Activated CD4-positive, alpha-beta memory T cell treated with anti-CD3 and anti-CD28 coated beads, Interleukin-2, amount 10 ng/mL, durations not matched to agents 7 days and 5 days (primary cell): ENCODE results near the gene PTPRZ1. TPM values are rescaled to one million over a fixed set of nuclear protein-coding genes. Genes with fewer than 3 reads are reported as not detected.

Source experiments
- CTCF ChIA-PET: fragments of 350-600 bp; sonication (Branson Sonifier 250); formaldehyde crosslinking; loops from one replicate; lab custom pipeline; 2021; ENCODE audit warnings: antibody characterized with exemption, inconsistent platforms; lab: Charles Lee
- POLR2A ChIA-PET: fragments of 350-600 bp; sonication (Branson Sonifier 250); formaldehyde crosslinking; loops from one replicate; lab custom pipeline; 2021; ENCODE audit warnings: antibody characterized with exemption; lab: Charles Lee
- DNase-seq: peaks from one replicate; pipeline ENCODE4 v3.0.0-alpha.2; 2020
- H3K27ac Mint-ChIP-seq: one replicate; pipeline ENCODE4 v1.8.0; 2021; ENCODE audit warnings: mild to moderate bottlenecking, mixed read lengths
- H3K27me3 Mint-ChIP-seq: one replicate; pipeline ENCODE4 v1.8.0; 2021; ENCODE audit warnings: mixed read lengths
- H3K36me3 Mint-ChIP-seq: one replicate; pipeline ENCODE4 v1.8.0; 2021; ENCODE audit warnings: low read depth, mixed read lengths
- H3K4me1 Mint-ChIP-seq: one replicate; pipeline ENCODE4 v1.8.0; 2021; ENCODE audit warnings: mixed read lengths
- H3K4me3 Mint-ChIP-seq: one replicate; pipeline ENCODE4 v1.8.0; 2021; ENCODE audit warnings: mild to moderate bottlenecking, mixed read lengths
- H3K9me3 Mint-ChIP-seq: one replicate; pipeline ENCODE4 v1.8.0; 2021; ENCODE audit warnings: mixed read lengths
- total RNA-seq, 2 experiments: library from RNA; stranded (reverse); gene quantifications; one replicate each; pipeline ENCODE4 v1.2.3, GENCODE V29; 2021

The PTPRZ1 gene
- total RNA-seq, 2 experiments from 2014 or later = not detected

GRCh38 chr7:122006687-122007086, 133.7 kb downstream of the PTPRZ1 start:
- ChIA-PET CTCF (interaction anchor here (0.6 to 0.9 kb wide), 2 partner anchors 12 to 676 kb away, joined by 4 read pairs; no protein-coding TSS in a partner anchor), POLR2A (no interaction called here)
- Mint-ChIP-seq H3K27ac (no peak overlapping the region), H3K9me3 (no peaks in the 10 kb centered on the region), H3K27me3 (no peaks in the 10 kb centered on the region), H3K4me1 (no peaks in the 10 kb centered on the region), H3K36me3 (no peaks in the 10 kb centered on the region), H3K4me3 (no peak overlapping the region)
- no peak for DNase-seq

DNA sequence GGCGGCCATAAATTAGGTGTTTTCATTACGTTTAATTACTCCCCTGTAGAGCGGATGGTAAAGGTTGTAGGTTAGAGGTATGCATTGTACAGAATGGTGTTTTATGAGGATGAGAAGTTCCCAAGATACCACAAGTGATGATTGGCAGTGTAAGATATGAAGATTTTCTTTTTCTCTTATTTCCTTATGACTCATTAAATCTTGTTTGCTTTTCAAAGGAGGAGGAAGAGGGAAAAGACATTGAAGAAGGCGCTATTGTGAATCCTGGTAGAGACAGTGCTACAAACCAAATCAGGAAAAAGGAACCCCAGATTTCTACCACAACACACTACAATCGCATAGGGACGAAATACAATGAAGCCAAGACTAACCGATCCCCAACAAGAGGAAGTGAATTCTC, 137.2 kb downstream of the PTPRZ1 start:
- H3K9me3 Mint-ChIP-seq = no peaks in the 10 kb centered on the region
- H3K27me3 Mint-ChIP-seq = no peaks in the 10 kb centered on the region
- H3K4me1 Mint-ChIP-seq = no peaks in the 10 kb centered on the region
- DNase-seq = no peak
- H3K27ac Mint-ChIP-seq = no peak overlapping the region
- POLR2A ChIA-PET = no interaction called here
- no peak overlapping the region for H3K4me3 Mint-ChIP-seq
- no peaks in the 10 kb centered on the region for H3K36me3 Mint-ChIP-seq
- CTCF ChIA-PET = no interaction called here

DNA sequence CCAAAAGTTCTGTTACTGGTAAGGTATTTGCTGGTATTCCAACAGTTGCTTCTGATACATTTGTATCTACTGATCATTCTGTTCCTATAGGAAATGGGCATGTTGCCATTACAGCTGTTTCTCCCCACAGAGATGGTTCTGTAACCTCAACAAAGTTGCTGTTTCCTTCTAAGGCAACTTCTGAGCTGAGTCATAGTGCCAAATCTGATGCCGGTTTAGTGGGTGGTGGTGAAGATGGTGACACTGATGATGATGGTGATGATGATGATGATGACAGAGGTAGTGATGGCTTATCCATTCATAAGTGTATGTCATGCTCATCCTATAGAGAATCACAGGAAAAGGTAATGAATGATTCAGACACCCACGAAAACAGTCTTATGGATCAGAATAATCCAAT, 140.1 kb downstream of the PTPRZ1 start:
- H3K4me1 Mint-ChIP-seq = no peaks in the 10 kb centered on the region
- ChIA-PET CTCF (no interaction called here), POLR2A (no interaction called here)
- H3K36me3 Mint-ChIP-seq = no peaks in the 10 kb centered on the region
- no peak overlapping the region for H3K27ac Mint-ChIP-seq
- H3K4me3 Mint-ChIP-seq = no peak overlapping the region
- no peaks in the 10 kb centered on the region for H3K9me3 Mint-ChIP-seq
- DNase-seq = no peak
- no peaks in the 10 kb centered on the region for H3K27me3 Mint-ChIP-seq

- H3K4me1 Mint-ChIP-seq = no peaks in the 10 kb centered on the region
- no peak overlapping the region for H3K27ac Mint-ChIP-seq
- POLR2A ChIA-PET = no interaction called here
- no peak overlapping the region for H3K4me3 Mint-ChIP-seq
- no peaks in the 10 kb centered on the region for H3K9me3 Mint-ChIP-seq
- CTCF ChIA-PET = interaction anchor here (0.8 kb wide), 1 partner anchor 70 kb away, joined by 3 read pairs; no protein-coding TSS in a partner anchor
- DNase-seq = no peak
- H3K27me3 Mint-ChIP-seq = no peaks in the 10 kb centered on the region
- H3K36me3 Mint-ChIP-seq = no peaks in the 10 kb centered on the region
Observed at GRCh38 chr7:122013630-122014029, 140.7 kb downstream of the PTPRZ1 start.

- CTCF ChIA-PET = interaction anchor here (0.8 kb wide), 1 partner anchor 69 kb away, joined by 3 read pairs; no protein-coding TSS in a partner anchor
- Mint-ChIP-seq H3K9me3 (no peaks in the 10 kb centered on the region), H3K4me1 (no peaks in the 10 kb centered on the region), H3K27ac (no peak overlapping the region), H3K36me3 (no peaks in the 10 kb centered on the region), H3K27me3 (no peaks in the 10 kb centered on the region), H3K4me3 (no peak overlapping the region)
- POLR2A ChIA-PET = no interaction called here
- no peak for DNase-seq
Observed at GRCh38 chr7:122014697-122015096, 141.7 kb downstream of the PTPRZ1 start.

DNA sequence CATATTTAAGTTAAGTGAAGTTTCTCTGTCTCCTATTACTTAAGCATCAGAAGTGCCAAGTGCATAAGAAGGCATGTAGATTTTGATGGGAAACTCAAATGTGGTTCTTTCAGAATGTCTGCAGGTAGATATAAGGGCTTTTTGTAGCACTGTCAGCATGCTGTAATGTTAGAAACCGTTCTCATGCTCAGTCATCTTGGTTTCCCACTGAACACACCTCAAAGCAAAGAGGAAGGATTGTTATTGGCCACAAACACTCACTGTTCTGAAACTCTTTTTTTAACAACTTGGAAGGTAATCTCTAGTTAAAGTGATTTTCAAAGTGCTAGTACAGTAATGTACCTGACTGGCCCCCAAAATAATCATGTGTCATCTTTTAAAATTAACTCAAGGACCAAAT, 145.1 kb downstream of the PTPRZ1 start:
- ChIA-PET CTCF (no interaction called here), POLR2A (no interaction called here)
- Mint-ChIP-seq H3K4me3 (no peak overlapping the region), H3K9me3 (no peaks in the 10 kb centered on the region), H3K27ac (no peak overlapping the region), H3K27me3 (no peaks in the 10 kb centered on the region), H3K4me1 (no peaks in the 10 kb centered on the region), H3K36me3 (no peaks in the 10 kb centered on the region)
- no peak for DNase-seq

DNA sequence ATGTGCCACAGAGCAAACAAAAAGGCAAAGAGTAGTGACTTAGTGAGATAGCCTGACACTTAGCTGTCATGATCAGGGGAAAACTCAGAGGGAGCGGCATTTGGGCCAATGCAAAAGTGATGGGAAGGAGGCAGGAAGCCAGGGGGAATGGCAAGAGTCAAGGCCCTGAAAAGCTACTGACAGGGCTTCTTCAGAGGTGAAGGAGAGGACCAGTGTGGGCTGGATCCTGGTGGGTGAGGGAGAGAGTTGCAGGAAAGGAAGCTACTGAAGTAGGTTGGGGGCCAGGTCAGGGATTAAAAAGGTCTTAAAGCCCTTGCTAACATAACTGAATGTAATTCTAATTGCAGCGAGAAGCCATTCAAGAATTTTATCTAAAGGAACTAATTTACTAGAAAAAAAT, 154.1 kb downstream of the PTPRZ1 start:
- DNase-seq = no peak
- Mint-ChIP-seq H3K36me3 (no peaks in the 10 kb centered on the region), H3K9me3 (no peaks in the 10 kb centered on the region), H3K4me1 (no peaks in the 10 kb centered on the region), H3K27ac (no peak overlapping the region), H3K4me3 (no peak overlapping the region), H3K27me3 (no peaks in the 10 kb centered on the region)
- ChIA-PET CTCF (no interaction called here), POLR2A (no interaction called here)

- ChIA-PET POLR2A (no interaction called here), CTCF (no interaction called here)
- Mint-ChIP-seq H3K4me1 (no peaks in the 10 kb centered on the region), H3K36me3 (no peaks in the 10 kb centered on the region), H3K27ac (no peak overlapping the region), H3K4me3 (no peak overlapping the region), H3K9me3 (no peaks in the 10 kb centered on the region), H3K27me3 (no peaks in the 10 kb centered on the region)
- no peak for DNase-seq
Observed at GRCh38 chr7:122033641-122034040, 160.7 kb downstream of the PTPRZ1 start.

DNA sequence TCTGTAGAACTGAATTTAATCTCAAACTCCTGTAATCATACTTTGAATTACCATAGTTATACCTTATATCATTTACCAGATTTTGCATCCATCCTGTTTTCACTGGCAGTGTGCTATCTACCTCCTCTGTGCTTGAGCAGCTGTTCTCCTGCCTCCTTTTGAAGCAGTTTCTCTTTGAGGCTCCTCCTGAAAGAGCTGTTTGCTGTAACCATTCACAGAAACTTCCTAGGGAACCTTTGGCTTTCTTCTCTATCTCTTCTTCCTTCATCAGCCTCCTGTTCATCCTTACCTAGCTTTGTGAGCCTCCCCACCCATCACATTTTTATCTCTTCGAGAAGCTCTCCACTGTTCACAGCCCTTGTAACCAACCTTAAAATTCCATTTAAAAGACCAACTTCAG, 162.9 kb downstream of the PTPRZ1 start:
- H3K27me3 Mint-ChIP-seq = no peaks in the 10 kb centered on the region
- no peaks in the 10 kb centered on the region for H3K4me1 Mint-ChIP-seq
- H3K9me3 Mint-ChIP-seq = peaks cover 2% of the 10 kb centered on the region
- H3K4me3 Mint-ChIP-seq = no peak overlapping the region
- ChIA-PET CTCF (no interaction called here), POLR2A (no interaction called here)
- H3K36me3 Mint-ChIP-seq = no peaks in the 10 kb centered on the region
- no peak overlapping the region for H3K27ac Mint-ChIP-seq
- no peak for DNase-seq

GRCh38 chr7:122038134-122038533, 165.2 kb downstream of the PTPRZ1 start:
- Mint-ChIP-seq H3K4me1 (no peaks in the 10 kb centered on the region), H3K27ac (no peak overlapping the region), H3K4me3 (no peak overlapping the region), H3K27me3 (no peaks in the 10 kb centered on the region), H3K9me3 (peaks cover 2% of the 10 kb centered on the region), H3K36me3 (no peaks in the 10 kb centered on the region)
- no peak for DNase-seq
- CTCF ChIA-PET = interaction anchor here (0.5 kb wide), 1 partner anchor 1237 kb away, joined by 5 read pairs; no protein-coding TSS in a partner anchor
- POLR2A ChIA-PET = no interaction called here

DNA sequence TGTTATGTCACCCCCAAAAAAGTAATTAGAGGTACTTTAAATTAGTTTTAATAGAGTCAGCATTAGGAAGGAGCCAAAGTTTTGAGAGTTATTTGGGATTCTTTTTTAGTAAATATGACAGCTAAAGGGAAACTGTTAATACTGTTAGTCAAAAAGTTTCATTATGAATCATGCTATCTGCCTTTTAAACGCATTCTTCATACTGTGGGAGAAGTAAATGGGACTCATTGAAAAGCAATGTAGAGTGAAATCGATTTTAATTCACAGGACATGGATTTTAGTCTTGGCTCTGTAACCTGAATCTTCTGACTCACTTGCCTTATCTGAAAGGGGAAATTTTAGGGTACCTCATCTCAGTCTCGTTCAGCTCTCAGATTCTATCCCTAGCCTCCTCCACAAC, 165.9 kb downstream of the PTPRZ1 start:
- ChIA-PET CTCF (interaction anchor here (0.5 kb wide), 1 partner anchor 1238 kb away, joined by 5 read pairs; no protein-coding TSS in a partner anchor), POLR2A (no interaction called here)
- DNase-seq = no peak
- Mint-ChIP-seq H3K4me3 (no peak overlapping the region), H3K27me3 (no peaks in the 10 kb centered on the region), H3K9me3 (peaks cover 2% of the 10 kb centered on the region), H3K4me1 (no peaks in the 10 kb centered on the region), H3K36me3 (no peaks in the 10 kb centered on the region), H3K27ac (no peak overlapping the region)

GRCh38 chr7:122040147-122040546, 167.2 kb downstream of the PTPRZ1 start:
- ChIA-PET CTCF (no interaction called here), POLR2A (no interaction called here)
- DNase-seq = no peak
- Mint-ChIP-seq H3K4me3 (no peak overlapping the region), H3K9me3 (peaks cover 2% of the 10 kb centered on the region), H3K27me3 (no peaks in the 10 kb centered on the region), H3K27ac (no peak overlapping the region), H3K4me1 (no peaks in the 10 kb centered on the region), H3K36me3 (no peaks in the 10 kb centered on the region)

- H3K4me3 Mint-ChIP-seq = no peak overlapping the region
- no peaks in the 10 kb centered on the region for H3K36me3 Mint-ChIP-seq
- H3K27ac Mint-ChIP-seq = no peak overlapping the region
- no peaks in the 10 kb centered on the region for H3K4me1 Mint-ChIP-seq
- ChIA-PET POLR2A (no interaction called here), CTCF (no interaction called here)
- no peaks in the 10 kb centered on the region for H3K9me3 Mint-ChIP-seq
- no peaks in the 10 kb centered on the region for H3K27me3 Mint-ChIP-seq
- no peak for DNase-seq
Observed at GRCh38 chr7:122046402-122046801, 173.4 kb downstream of the PTPRZ1 start.

DNA sequence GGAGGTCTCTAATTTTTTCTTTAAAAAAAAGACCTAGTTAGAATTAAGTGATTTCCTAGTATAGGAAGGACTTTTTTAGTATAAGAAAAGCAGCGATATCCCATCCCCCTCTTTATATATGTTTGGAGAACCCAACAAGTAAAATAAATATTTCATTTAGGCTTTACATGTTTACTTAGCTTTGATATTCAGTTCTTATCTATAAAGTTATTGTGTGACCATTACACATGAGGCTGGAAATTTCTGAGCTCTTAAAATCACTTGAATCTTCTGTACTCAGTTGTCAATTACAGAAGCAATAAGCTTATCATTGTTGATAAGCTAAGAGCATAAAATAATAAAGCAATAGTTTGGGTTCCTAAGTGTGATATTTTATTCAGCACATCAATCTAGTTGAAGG, 181.4 kb downstream of the PTPRZ1 start:
- Mint-ChIP-seq H3K36me3 (no peaks in the 10 kb centered on the region), H3K27ac (no peak overlapping the region), H3K4me1 (no peaks in the 10 kb centered on the region), H3K27me3 (no peaks in the 10 kb centered on the region), H3K9me3 (no peaks in the 10 kb centered on the region), H3K4me3 (no peak overlapping the region)
- DNase-seq = no peak
- POLR2A ChIA-PET = no interaction called here
- CTCF ChIA-PET = no interaction called here
